Thoracic aorta endothelial cell (primary cell): ENCODE data around the gene FRMPD1. TPM values are rescaled to one million over a fixed set of nuclear protein-coding genes. Genes with fewer than 3 reads are reported as not detected.

Experiments
- total RNA-seq: library from RNA; depleted of rRNA; stranded (reverse); fragments of >200 nt; gene quantifications from 2 replicates; pipeline ENCODE4 v1.2.3, GENCODE V29; 2012

FRMPD1 gene
- not detected in 2 replicates for total RNA-seq

GRCh38 chr9:37650873-37651768 is at the start of gene FRMPD1:
FRMPD1 (plus strand) TSS chr9:37650954; CDS start chr9:37692642, 41,688 bp downstream.

GRCh38 chr9:37753489-37754190 is 102.9 kb downstream of the FRMPD1 start, which contains the start of gene TRMT10B:
TRMT10B (plus strand) TSS chr9:37753805; CDS start chr9:37761932, 8,127 bp downstream.

GRCh38 chr9:37784616-37785483 is 134.1 kb downstream of the FRMPD1 start, which contains the start of gene EXOSC3:
EXOSC3 (minus strand) TSS chr9:37785064; CDS start chr9:37785044, 20 bp downstream.

Other genes starting within 250 kb of the FRMPD1 start
- gene GRHPR, start 228.3 kb upstream of the FRMPD1 start, total RNA-seq = 130 and 136 TPM in 2 replicates
- gene ZBTB5, start 185.5 kb upstream of the FRMPD1 start, total RNA-seq = 10.5 and 11.7 TPM in 2 replicates
- 28.9 and 30.7 TPM in 2 replicates for gene POLR1E, start 165.0 kb upstream of the FRMPD1 start, total RNA-seq
- 9.5 and 9.8 TPM in 2 replicates for gene FBXO10, start 74.6 kb upstream of the FRMPD1 start, total RNA-seq
- gene TOMM5, start 58.4 kb upstream of the FRMPD1 start, total RNA-seq = 218 and 229 TPM in 2 replicates
- 3.1 and 3.4 TPM in 2 replicates for gene TRMT10B, start 102.9 kb downstream of the FRMPD1 start, total RNA-seq
- gene EXOSC3, start 134.1 kb downstream of the FRMPD1 start, total RNA-seq = 31.6 and 31.7 TPM in 2 replicates
- gene DCAF10, start 149.8 kb downstream of the FRMPD1 start, total RNA-seq = 29.7 and 31.2 TPM in 2 replicates